AG04450 (cell line): ENCODE measurements around the gene HECTD3. TPM values are rescaled to one million over a fixed set of nuclear protein-coding genes. Genes with fewer than 3 reads are reported as not detected.
"Not testable (repeated sequence)": the region's sequence is repeated elsewhere in the genome, so short reads cannot be mapped to it uniquely, and the experiment has no call there.

Experiments used
- CTCF ChIA-PET: fragments of 300-600, 350-600 bp; formaldehyde crosslinking; extraction: SDS; loops from one replicate; lab custom pipeline; 2022; ENCODE audit warnings: antibody characterized with exemption, inconsistent platforms; lab: Charles Lee
- POLR2A ChIA-PET: fragments of 350-600 bp; formaldehyde crosslinking; extraction: SDS; loops from one replicate; lab custom pipeline; 2021; ENCODE audit warnings: antibody characterized with exemption, inconsistent platforms; lab: Yijun Ruan, JAX
- DNase-seq: peaks from one replicate; pipeline ENCODE4 v3.0.0-alpha.2; 2011; ENCODE audit warnings: low read depth, low spot score
- H3K27ac ChIP-seq: one replicate; pipeline ENCODE4 v1.5.1; 2012; ENCODE audit warnings: low read depth, low read length, control low read depth
- H3K27me3 ChIP-seq: one replicate; pipeline ENCODE4 v1.6.0; 2012; ENCODE audit warnings: low read length; ENCODE audit not compliant: control insufficient read depth, insufficient read depth
- H3K4me3 ChIP-seq: 2 replicates; pipeline ENCODE4 v1.5.1; 2011; ENCODE audit warnings: mild to moderate bottlenecking, low read depth, low read length, control low read depth
- H3K9me3 ChIP-seq: 2 replicates; pipeline ENCODE4 v1.5.1; 2012; ENCODE audit warnings: low read length; ENCODE audit not compliant: control insufficient read depth, insufficient read depth
- polyA plus RNA-seq: library from polyadenylated mRNA; depleted of rRNA; stranded (reverse); fragments of >200 nt; gene quantifications from 2 replicates; pipeline ENCODE4 v1.2.3, GENCODE V29; 2011
- TF ChIP-seq, protein P1 (sequence below): IDR thresholded peaks from 2 replicates; pipeline ENCODE4 v1.5.1; 2011; ENCODE audit warnings: low read depth, low read length, control low read depth, inconsistent platforms

Gene HECTD3
- polyA plus RNA-seq, 1 experiment, result 52.0 TPM

DNA sequence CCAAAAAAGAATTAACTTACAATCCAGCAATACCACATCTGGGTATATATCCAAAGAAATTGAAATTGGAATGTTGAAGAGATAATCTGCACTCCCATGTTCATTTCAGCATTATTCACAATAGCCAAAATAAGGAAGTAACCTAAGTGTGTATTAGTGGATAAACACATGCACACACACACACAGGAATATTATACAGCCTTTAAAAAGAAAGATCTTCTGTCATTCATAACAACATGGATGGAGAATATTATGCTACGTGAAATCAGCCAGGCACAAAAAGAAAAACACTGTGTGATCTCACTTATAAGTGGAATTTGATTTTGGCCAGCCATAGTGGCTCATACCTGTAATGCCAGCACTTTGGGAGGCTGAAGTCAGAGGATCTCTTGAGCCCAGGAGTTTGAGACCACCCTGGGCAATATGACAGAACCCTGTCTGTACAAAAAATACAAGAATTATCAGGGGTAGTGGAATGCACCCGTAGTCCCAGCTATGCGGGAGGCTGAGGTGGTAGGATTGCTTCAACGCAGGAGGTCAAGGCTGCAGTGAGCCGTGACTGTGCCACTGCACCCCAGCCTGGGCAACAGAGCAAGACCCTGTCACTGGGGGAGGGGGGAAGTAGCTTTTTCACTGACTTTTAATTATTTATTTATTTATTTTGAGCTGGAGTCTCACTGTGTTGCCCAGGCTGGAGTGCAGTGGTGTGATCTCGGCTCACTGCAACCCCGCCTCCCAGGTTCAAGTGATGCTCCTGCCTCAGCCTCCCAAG is 15.5 kb downstream of the HECTD3 start:
- DNase-seq, result no peak
- no peaks in the 10 kb centered on the region for H3K9me3 ChIP-seq
- H3K4me3 ChIP-seq, result no peak overlapping the region
- no peak overlapping the region for H3K27ac ChIP-seq
- CTCF ChIA-PET, result no interaction called here
- H3K27me3 ChIP-seq, result no peaks in the 10 kb centered on the region
- POLR2A ChIA-PET, result no interaction called here
- TF ChIP-seq, protein P1, sequence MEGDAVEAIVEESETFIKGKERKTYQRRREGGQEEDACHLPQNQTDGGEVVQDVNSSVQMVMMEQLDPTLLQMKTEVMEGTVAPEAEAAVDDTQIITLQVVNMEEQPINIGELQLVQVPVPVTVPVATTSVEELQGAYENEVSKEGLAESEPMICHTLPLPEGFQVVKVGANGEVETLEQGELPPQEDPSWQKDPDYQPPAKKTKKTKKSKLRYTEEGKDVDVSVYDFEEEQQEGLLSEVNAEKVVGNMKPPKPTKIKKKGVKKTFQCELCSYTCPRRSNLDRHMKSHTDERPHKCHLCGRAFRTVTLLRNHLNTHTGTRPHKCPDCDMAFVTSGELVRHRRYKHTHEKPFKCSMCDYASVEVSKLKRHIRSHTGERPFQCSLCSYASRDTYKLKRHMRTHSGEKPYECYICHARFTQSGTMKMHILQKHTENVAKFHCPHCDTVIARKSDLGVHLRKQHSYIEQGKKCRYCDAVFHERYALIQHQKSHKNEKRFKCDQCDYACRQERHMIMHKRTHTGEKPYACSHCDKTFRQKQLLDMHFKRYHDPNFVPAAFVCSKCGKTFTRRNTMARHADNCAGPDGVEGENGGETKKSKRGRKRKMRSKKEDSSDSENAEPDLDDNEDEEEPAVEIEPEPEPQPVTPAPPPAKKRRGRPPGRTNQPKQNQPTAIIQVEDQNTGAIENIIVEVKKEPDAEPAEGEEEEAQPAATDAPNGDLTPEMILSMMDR, result no peak

DNA sequence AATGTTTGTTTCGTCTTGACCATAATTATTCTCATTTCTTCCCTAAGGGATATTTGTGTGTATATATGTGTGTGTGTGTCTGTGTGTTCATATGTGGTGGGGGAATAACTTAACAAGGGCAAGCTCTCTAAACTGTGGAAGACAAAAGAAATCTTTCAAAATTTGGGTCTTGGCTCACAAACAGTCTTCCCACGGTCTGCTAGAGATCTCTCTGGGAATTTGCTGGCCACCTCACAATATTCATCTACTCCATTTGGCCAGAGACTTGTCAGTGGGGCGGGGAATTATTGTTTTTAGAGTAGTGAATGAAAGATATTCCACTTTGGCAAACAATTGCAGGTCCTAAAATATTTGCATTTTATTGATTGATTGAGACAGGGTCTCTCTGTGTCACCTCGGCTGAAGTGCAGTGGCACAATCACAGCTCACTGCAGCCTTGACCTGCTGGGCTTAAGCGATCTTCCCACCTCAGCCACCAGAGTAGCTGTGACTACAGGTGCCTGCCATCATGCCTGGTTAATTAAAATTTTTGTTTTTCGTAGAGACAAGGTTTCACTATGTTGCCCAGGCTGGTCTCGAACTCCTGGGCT is 16.7 kb downstream of the HECTD3 start:
- Histone ChIP-seq H3K27me3 (no peaks in the 10 kb centered on the region), H3K9me3 (no peaks in the 10 kb centered on the region), H3K27ac (no peak overlapping the region), H3K4me3 (no peak overlapping the region)
- POLR2A ChIA-PET, result no interaction called here
- TF ChIP-seq, protein P1, result no peak
- CTCF ChIA-PET, result no interaction called here
- DNase-seq, result no peak

DNA sequence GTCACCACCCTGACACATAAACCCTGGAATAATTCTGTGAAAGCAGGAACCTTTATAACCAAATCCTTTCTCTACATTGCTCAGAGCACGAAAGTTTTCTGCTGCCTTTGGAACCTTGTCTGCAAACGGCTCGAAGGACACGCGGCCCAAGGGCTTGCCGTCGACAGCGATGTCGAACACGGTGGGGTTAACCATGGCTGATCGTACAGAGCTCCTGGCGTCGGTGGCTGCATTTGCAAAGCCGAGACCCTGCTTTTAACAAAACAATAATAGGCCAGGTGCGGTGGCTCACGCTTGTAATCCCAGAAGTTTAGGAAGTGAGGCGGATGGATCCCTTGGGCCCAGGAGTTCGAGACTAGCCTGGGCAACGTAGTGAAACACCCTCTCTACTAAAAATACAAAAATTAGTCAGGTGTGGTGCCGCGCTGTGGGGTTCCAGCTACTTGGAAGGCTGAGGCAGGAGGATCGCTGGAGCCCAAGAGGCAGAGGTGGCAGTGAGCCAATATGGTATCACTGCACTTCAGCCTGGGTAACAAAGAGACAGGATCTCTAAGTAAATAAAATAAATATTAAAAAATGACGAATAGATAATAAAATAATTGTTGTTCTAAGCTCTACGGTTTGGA is 22.5 kb downstream of the HECTD3 start:
- TF ChIP-seq, protein P1, result no peak
- ChIA-PET CTCF (no interaction called here), POLR2A (interaction anchor here (0.6 kb wide), 2 partner anchors 10 to 366 kb away, joined by 3 read pairs; no protein-coding TSS in a partner anchor)
- Histone ChIP-seq H3K27ac (no peak overlapping the region), H3K4me3 (no peak overlapping the region), H3K9me3 (no peaks in the 10 kb centered on the region; the same call in 1 of the 2 replicates), H3K27me3 (no peaks in the 10 kb centered on the region)
- no peak for DNase-seq

DNA sequence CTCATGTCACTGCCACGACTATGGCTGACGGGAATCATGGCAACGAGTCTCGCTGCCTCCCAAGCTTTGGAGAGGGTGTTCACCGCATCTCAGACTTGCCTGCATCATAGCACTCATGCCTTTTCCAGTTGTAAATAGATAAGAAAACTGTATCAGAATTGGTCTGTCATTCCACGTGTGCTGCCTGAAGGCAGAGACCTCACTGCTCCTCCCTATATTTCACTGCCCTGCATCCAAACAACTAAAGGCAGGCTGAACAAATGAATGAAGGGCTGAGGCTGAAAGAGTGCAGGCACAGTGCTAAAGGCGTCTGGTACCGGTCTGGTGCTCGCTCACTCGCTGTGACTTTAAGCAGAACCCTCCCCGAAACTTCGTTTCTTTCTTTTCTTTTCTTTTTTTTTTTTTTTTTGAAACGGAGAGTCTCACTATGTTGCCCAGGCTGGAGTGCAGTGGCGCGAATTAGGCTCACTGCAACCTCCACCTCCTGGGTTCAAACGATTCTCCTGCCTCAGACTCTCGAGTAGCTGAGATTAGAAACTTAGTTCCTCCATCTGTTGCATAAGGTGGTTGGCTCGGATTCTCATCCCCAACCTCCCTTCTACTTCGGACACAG is 25.3 kb downstream of the HECTD3 start:
- Histone ChIP-seq H3K9me3 (no peaks in the 10 kb centered on the region; the same call in 1 of the 2 replicates), H3K27ac (peak overlapping the region; percentile 65), H3K4me3 (peak overlapping the region; percentile 99), H3K27me3 (no peaks in the 10 kb centered on the region)
- POLR2A ChIA-PET, result interaction anchor here (0.5 to 1.6 kb wide), 7 partner anchors 26 to 1562 kb away, joined by 3 to 18 read pairs (median 3); partner anchors contain the start of genes HECTD3, PTCH2, ST3GAL3 and UROD
- CTCF ChIA-PET, result interaction anchor here (0.6 to 2.0 kb wide), 4 partner anchors 26 to 186 kb away, joined by 3 to 12 read pairs (median 4); partner anchors contain the start of genes HECTD3, PLK3 and UROD
- TF ChIP-seq, protein P1, result no peak
- peak; percentile 4 for DNase-seq

DNA sequence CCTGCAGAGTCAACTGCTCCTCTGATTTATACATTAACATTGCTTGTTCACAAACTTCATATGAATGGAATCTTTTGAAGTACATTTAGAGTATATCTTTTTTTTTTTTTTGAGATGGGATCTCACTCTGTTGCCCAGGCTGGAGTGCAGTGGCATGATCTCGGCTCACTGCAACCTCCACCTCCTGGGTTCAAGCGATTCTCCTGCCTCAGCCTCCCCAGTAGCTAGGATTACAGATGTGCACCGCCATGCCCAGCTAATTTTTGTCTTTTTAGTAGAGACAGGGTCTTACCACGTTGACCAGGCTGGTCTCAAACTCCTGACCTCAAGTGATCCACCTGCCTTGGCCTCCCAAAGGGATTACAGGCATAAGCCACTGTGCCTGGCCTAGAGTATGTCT is 33.8 kb downstream of the HECTD3 start:
- H3K4me3 ChIP-seq, DNase-seq, H3K9me3 ChIP-seq, POLR2A ChIA-PET, H3K27me3 ChIP-seq, H3K27ac ChIP-seq, CTCF ChIA-PET: not testable (repeated sequence)
